ENCODE results near the gene ATF4. TPM values are rescaled to one million over a fixed set of nuclear protein-coding genes. Genes with fewer than 3 reads are reported as not detected.
A peak's percentile ranks its signal among the peaks of the same experiment; 100 is the strongest.

ATF4 gene
- total and polyA plus RNA-seq, 2 of the 13 experiments (the other 11 are each of a cell fraction or from before 2014, with no cell fraction given): 486 to 1,297 TPM

GRCh38 chr22:39537975-39538374 lies 17.6 kb downstream of the ATF4 start:
- H2AFZ ChIP-seq (ENCODE audit: low read length): no peak overlapping the region
- H3K4me2 ChIP-seq (ENCODE audit: low read depth, low read length): no peak overlapping the region
- H4K20me1 ChIP-seq (ENCODE audit: insufficient read depth, low read length): no peaks in the 10 kb centered on the region
- TF ChIP-seq TERF1 (CRISPR knock-in tag; IDR thresholded peaks at IDR 0.05) (no peak), RFX1 (IDR thresholded peaks at IDR 0.05) (peak; percentile 39; the same call in 1 of the 2 replicates), MTERF4 (CRISPR knock-in tag; IDR thresholded peaks at IDR 0.05) (no peak), SOX6 (IDR thresholded peaks at IDR 0.05) (no peak), SOX6 (CRISPR knock-in tag; IDR thresholded peaks at IDR 0.05) (no peak), ZBTB49 (CRISPR knock-in tag; IDR thresholded peaks at IDR 0.05; ENCODE audit: borderline replicate concordance) (no peak), ZNF609 (CRISPR knock-in tag; IDR thresholded peaks at IDR 0.05; ENCODE audit: borderline replicate concordance) (no peak)
- WGBS (ENCODE audit: low lambda C conversion rate): no CpG with 5 or more reads among the region's 2 CpGs
- H3K9ac ChIP-seq (ENCODE audit: insufficient read depth, low read depth, low read length): no peak overlapping the region
- peaks cover 2 to 18% of the 10 kb centered on the region in 2 experiments; a peak in 3 of 5 replicates for H3K27me3 ChIP-seq (ENCODE audit: control insufficient read depth in 1 of 2, insufficient read depth in 2 of 2, low read length in 2 of 2)
- intact Hi-C loops (cut with micrococcal nuclease; ENCODE audit: unreplicated experiment) (no loop called here), in situ Hi-C loops (cut with HindIII; ENCODE audit: extremely low pct_ligation_motif_present, low pct_unique_long_range_greater_than_20kb) (loop anchor here (5.0 kb wide), 2 partner anchors 269 to 489 kb away; no protein-coding TSS in a partner anchor)
- H3K79me2 ChIP-seq (ENCODE audit: insufficient read depth, low read length): no peaks in the 10 kb centered on the region
- no peaks in the 10 kb centered on the region for H3K9me3 ChIP-seq (ENCODE audit: low read length)
- DNase-seq (ENCODE audit: low spot score): no peak
- ChIA-PET POLR2A (no interaction called here), CTCF (ENCODE audit: low intra/inter-chr PET ratio, low total read pairs) (no interaction called here)
- H3K27ac ChIP-seq (ENCODE audit: extremely low read length, insufficient read depth, low read length): no peak overlapping the region
- no peak for ATAC-seq
- no peak for FAIRE-seq
- H3K36me3 ChIP-seq (replicated peaks in 1 of 2; ENCODE audit: control insufficient read depth in 1 of 2, insufficient read depth in 2 of 2, low read length in 2 of 2): no peaks in the 10 kb centered on the region
- H3K4me1 ChIP-seq (ENCODE audit: insufficient read depth, low read length): peaks cover 23% of the 10 kb centered on the region
- no TSS peak for BruUV-seq (replicated peaks)
- no peak overlapping the region for H3K4me3 ChIP-seq (replicated peaks in 1 of 3; ENCODE audit: insufficient read depth in 1 of 3, low read depth in 2 of 3, low read length in 3 of 3)

All from HepG2 (cell line).